Mesothelial cell of epicardium (in vitro differentiated cells): ENCODE measurements around the gene ALKBH4. TPM values are rescaled to one million over a fixed set of nuclear protein-coding genes. Genes with fewer than 3 reads are reported as not detected.

ENCODE experiments used
- DNase-seq, 2 experiments: peaks; one replicate each; pipeline ENCODE4 v3.0.0; 2021; ENCODE audit warnings: low spot score in 2 of 2; ENCODE audit not compliant: unreplicated experiment in 2 of 2
- H3K27ac Mint-ChIP-seq: 2 replicates; pipeline ENCODE4 v1.8.0; 2021; ENCODE audit warnings: mixed read lengths
- H3K27me3 Mint-ChIP-seq: 2 replicates; pipeline ENCODE4 v1.8.0; 2021; ENCODE audit warnings: low read depth, mixed read lengths
- H3K36me3 Mint-ChIP-seq: 2 replicates; pipeline ENCODE4 v1.8.0; 2021; ENCODE audit warnings: mixed read lengths
- H3K4me1 Mint-ChIP-seq: 2 replicates; pipeline ENCODE4 v1.8.0; 2021; ENCODE audit warnings: mixed read lengths
- H3K4me3 Mint-ChIP-seq: 2 replicates; pipeline ENCODE4 v1.8.0; 2021; ENCODE audit warnings: mild to moderate bottlenecking, moderate library complexity, mixed read lengths
- H3K9me3 Mint-ChIP-seq: 2 replicates; pipeline ENCODE4 v1.8.0; 2021; ENCODE audit warnings: mixed read lengths
- total RNA-seq: library from RNA; stranded (reverse); gene quantifications from 3 replicates; pipeline ENCODE4 v1.2.1, GENCODE V29; 2021
- TF ChIP-seq, protein P1 (sequence below): fragments of 200-600 bp; sonication (generic); IDR thresholded peaks from one replicate; pipeline ENCODE4 v1.5.0; 2021; ENCODE audit warnings: antibody characterized with exemption; ENCODE audit not compliant: unreplicated experiment

The ALKBH4 gene
- total RNA-seq, 1 donor from 2014 or later: 14.9 TPM

DNA sequence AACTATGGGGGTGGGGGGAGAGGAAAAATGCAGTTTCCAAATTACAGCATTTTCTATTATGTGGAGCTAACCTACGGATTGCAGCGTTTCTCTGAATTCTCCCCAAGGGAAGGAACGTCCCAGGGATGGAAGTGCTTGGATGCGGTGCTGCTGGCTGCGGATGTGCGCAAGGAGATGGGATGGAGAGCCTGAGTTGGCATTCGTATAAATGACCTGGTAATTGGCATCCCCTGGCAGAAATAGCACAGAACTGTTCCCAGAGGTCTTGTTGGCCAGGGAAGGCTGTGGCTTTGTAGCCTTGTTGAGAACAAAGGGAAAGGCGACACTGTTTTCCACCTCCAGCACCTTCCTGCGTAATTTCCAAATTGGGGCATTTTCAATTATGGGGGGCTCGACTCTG, 28.5 kb downstream of the ALKBH4 start:
- H3K4me1 Mint-ChIP-seq: peaks cover 20% of the 10 kb centered on the region
- TF ChIP-seq, protein P1, sequence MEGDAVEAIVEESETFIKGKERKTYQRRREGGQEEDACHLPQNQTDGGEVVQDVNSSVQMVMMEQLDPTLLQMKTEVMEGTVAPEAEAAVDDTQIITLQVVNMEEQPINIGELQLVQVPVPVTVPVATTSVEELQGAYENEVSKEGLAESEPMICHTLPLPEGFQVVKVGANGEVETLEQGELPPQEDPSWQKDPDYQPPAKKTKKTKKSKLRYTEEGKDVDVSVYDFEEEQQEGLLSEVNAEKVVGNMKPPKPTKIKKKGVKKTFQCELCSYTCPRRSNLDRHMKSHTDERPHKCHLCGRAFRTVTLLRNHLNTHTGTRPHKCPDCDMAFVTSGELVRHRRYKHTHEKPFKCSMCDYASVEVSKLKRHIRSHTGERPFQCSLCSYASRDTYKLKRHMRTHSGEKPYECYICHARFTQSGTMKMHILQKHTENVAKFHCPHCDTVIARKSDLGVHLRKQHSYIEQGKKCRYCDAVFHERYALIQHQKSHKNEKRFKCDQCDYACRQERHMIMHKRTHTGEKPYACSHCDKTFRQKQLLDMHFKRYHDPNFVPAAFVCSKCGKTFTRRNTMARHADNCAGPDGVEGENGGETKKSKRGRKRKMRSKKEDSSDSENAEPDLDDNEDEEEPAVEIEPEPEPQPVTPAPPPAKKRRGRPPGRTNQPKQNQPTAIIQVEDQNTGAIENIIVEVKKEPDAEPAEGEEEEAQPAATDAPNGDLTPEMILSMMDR: no peak

DNA sequence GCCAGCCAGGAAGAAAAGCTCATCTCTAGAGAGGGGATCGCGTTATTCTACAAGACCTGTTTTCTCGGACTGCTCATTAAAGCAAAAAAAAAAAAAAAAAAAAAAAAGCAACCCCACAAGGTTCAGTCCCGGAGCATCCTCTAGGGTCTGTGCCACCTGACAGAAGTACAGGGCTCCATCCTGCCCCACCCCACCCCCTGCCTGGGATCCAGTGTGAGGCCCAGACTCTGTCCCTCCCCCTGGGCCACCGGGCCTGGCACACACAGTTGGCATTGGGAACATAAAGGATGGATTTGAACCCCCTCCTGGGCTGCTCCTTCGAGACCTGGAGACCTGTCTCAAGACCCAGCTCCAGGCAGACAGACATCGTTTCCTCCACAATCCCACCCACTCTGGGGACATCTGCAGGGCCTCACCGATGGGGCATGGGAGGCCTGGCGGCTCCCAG, 30.6 kb downstream of the ALKBH4 start:
- H3K27ac Mint-ChIP-seq: peak overlapping the region; percentile 66
- H3K36me3 Mint-ChIP-seq: peaks cover under 1% of the 10 kb centered on the region
- H3K4me1 Mint-ChIP-seq: peaks cover 22% of the 10 kb centered on the region
- no peak for DNase-seq
- H3K27me3 Mint-ChIP-seq: no peaks in the 10 kb centered on the region
- TF ChIP-seq, protein P1: no peak
- peak overlapping the region; percentile 77 for H3K4me3 Mint-ChIP-seq
- H3K9me3 Mint-ChIP-seq: no peaks in the 10 kb centered on the region

More for the DNA sequence above, 28.5 kb downstream of the ALKBH4 start:
- H3K27ac Mint-ChIP-seq: no peak overlapping the region
- no peak for DNase-seq
- H3K4me3 Mint-ChIP-seq: no peak overlapping the region
- H3K9me3 Mint-ChIP-seq: no peaks in the 10 kb centered on the region
- H3K27me3 Mint-ChIP-seq: no peaks in the 10 kb centered on the region
- H3K36me3 Mint-ChIP-seq: peaks cover 2% of the 10 kb centered on the region

DNA sequence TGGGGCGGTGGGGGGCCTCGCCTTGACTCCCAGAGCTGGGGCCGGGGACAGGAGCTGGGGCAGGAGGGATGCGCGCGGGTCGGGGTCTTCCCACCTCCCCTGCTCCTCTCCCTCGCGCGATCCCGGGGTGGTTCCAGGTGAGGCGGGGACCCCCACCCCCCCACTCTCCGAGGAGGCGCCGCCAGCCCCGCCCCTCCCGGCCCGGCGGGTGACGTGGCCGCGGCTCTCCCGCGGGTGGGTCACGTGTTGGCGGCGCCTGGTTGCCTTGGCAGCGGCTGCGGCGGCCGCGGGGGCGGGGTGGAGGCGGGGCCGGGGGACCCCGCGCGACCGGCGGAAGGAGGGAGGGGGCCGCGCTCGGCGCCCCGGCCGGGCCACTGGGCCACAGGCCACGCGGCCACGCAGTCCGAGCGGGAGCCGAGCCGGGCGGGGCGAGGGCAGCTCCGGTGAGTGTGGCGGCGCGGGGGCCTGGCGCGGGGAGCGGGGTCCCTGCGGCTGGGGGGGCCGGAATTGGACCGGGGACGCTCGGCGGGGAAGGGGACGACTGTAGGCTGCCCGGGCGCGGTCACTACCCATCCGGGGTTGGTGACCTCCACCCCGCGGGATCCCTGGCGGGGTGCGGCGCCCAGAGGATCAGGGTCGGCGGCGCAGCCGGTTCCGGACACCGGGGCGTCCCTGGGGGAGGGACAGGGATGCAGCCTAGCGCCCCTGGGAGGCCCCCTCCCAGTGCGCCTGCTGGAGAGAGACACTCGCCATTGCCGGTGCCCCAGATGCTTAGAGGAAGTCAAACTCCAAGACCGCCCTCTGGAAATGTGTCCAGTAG, 31.2 kb downstream of the ALKBH4 start, which contains the start of gene ORAI2:
Gene ORAI2, plus strand, starts transcription at position 357 of the 820 bp plus-strand sequence. CDS start 5,382 bp downstream, outside the sequence.
- H3K4me1 Mint-ChIP-seq: peaks cover 22% of the 10 kb centered on the region
- H3K27ac Mint-ChIP-seq: peak within 1 kb of the TSS; percentile 82
- H3K4me3 Mint-ChIP-seq: peak within 1 kb of the TSS; percentile 77

DNA sequence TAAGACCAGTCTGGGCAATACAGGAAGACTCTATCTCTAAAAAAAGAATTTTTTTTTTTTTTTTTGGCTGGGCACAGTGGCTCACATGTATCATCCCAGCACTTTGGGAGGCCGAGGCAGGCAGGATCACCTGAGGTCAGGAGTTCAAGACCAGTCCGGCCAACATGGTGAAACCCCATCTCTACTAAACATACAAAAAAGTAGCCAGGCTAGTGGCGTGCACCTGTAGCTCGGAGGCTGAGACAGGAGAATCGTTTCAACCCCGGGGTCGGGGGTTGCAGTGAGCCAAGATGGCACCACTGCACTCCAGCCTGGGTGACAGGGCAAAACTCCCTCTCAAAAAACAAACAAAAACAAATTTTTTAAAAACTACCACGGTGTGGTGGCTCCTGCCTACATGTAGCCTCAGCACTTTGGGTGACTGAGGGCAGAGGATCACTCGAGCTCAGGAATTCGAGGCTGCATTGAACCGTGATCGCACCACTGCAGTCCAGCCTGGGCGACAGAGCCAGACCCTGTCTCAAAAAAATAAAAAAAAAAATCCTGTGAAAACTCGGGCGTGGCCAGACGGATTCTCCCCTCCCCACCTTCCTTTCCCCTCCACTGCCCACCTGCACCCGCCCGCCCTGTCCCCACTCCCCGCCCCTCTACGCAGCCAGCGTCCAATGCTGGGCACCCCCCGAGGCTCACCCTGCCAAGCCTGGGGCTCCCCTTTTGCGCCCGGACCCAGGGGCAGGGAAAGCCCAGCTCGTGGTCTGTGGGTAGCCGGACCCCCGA, 32.0 kb downstream of the ALKBH4 start:
- no peaks in the 10 kb centered on the region for H3K9me3 Mint-ChIP-seq
- H3K27me3 Mint-ChIP-seq: no peaks in the 10 kb centered on the region
- TF ChIP-seq, protein P1: no peak
- peaks cover 22% of the 10 kb centered on the region for H3K4me1 Mint-ChIP-seq
- H3K4me3 Mint-ChIP-seq: peak overlapping the region; percentile 74
- peak overlapping the region; percentile 82 for H3K27ac Mint-ChIP-seq
- H3K36me3 Mint-ChIP-seq: no peaks in the 10 kb centered on the region
- no peak for DNase-seq

More for the DNA sequence above, 31.2 kb downstream of the ALKBH4 start, which contains the start of gene ORAI2:
- Mint-ChIP-seq H3K27me3 (no peaks in the 10 kb centered on the region), H3K36me3 (no peaks in the 10 kb centered on the region), H3K9me3 (no peaks in the 10 kb centered on the region)
- TF ChIP-seq, protein P1: no peak
- peak; percentile 82 to 85 for DNase-seq

DNA sequence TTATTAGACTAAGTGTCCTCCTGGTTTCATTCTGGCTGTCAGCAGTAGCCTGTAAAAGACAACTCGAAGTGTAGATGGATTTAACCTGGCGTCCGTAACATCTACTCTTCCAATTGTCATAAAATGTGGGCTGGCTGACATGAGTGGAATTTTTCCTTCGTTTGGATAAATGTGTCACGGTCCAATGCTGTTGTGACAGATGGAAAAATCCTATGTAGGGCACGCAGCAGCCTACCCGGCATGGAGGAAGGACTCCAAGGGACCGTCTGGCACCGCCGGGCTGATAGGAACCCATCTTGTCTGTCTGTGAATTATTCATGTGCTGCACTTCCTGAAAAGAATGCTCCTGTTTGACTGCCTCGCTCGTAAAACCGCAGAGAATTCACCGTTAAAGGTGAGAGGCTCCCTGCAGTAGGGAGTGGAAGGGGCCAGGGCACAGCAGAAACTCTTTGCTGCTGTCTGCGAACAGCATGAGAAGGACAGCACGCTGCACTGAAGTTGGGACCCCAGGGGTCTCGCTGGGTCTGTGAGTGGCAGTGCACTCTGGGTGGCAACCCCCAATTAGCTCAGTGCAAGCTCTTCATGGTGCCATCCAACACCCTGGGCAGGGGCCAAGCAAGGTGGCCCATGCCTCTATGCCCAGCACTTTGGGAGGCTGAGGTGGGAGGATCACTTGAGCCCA, 32.9 kb downstream of the ALKBH4 start:
- Mint-ChIP-seq H3K9me3 (no peaks in the 10 kb centered on the region), H3K27me3 (no peaks in the 10 kb centered on the region), H3K4me3 (peak overlapping the region; percentile 74), H3K36me3 (peaks cover 2% of the 10 kb centered on the region), H3K4me1 (peaks cover 22% of the 10 kb centered on the region), H3K27ac (peak overlapping the region; percentile 84)
- TF ChIP-seq, protein P1: no peak
- no peak for DNase-seq
